Hindlimb muscle (tissue), 1 donor: ENCODE data around the gene GPR68. TPM values are rescaled to one million over a fixed set of nuclear protein-coding genes. Genes with fewer than 3 reads are reported as not detected.
"Not testable (repeated sequence)": the region's sequence is repeated elsewhere in the genome, so short reads cannot be mapped to it uniquely, and the experiment has no call there.

Experiments
- DNase-seq: peaks from one replicate; pipeline ENCODE4 v3.0.0-alpha.2; 2013
- polyA plus RNA-seq: library from polyadenylated mRNA; unstranded; fragments of 120-200 nt; gene quantifications from one replicate; pipeline ENCODE4 v1.2.1, GENCODE V29; 2013; ENCODE audit not compliant: insufficient read length

Gene GPR68
- polyA plus RNA-seq, 1 donor, result 0.75 TPM

- no peak for DNase-seq
Measured at GRCh38 chr14:91187271-91187670, 57.2 kb downstream of the GPR68 start.

GRCh38 chr14:91186515-91187066 lies 57.9 kb downstream of the GPR68 start:
- DNase-seq, result no peak

- no peak for DNase-seq
Measured at GRCh38 chr14:91185721-91186120, 58.8 kb downstream of the GPR68 start.

- DNase-seq, result no peak
Measured at GRCh38 chr14:91184559-91184958, 59.9 kb downstream of the GPR68 start.

- not testable (repeated sequence) for DNase-seq
Measured at GRCh38 chr14:91182753-91183152, 61.8 kb downstream of the GPR68 start.

Other genes starting within 250 kb of the GPR68 start
- 5.6 TPM for gene RPS6KA5, start 184.1 kb downstream of the GPR68 start, polyA plus RNA-seq
- gene DGLUCY, start 130.6 kb downstream of the GPR68 start, polyA plus RNA-seq, result 28.4 TPM
- 18.3 TPM for gene CCDC88C, start 173.1 kb upstream of the GPR68 start, polyA plus RNA-seq